Transverse colon (tissue), 4 donors: ENCODE data around the gene EVC. TPM values are rescaled to one million over a fixed set of nuclear protein-coding genes. Genes with fewer than 3 reads are reported as not detected.

Experiments used
- DNase-seq: peaks from one replicate; pipeline ENCODE4 v3.0.0-alpha.2; 2019
- H3K27ac ChIP-seq, 4 donors: fragments of 200-600 bp; sonication (generic); 2 replicates each; pipeline ENCODE4 v1.5.1; 2016 to 2018; ENCODE audit warnings: inconsistent platforms in 4 of 4
- H3K27me3 ChIP-seq: fragments of 200-600 bp; sonication (generic); 2 replicates; pipeline ENCODE4 v1.5.1; 2017; ENCODE audit warnings: inconsistent platforms
- H3K36me3 ChIP-seq, 4 donors: fragments of 200-600 bp; sonication (generic); 2 replicates each; pipeline ENCODE4 v1.5.1; 2017 to 2019; ENCODE audit warnings: inconsistent platforms in 4 of 4
- H3K4me1 ChIP-seq, 4 donors: fragments of 200-600 bp; sonication (generic); 2 replicates each; pipeline ENCODE4 v1.5.1; 2017 to 2020; ENCODE audit warnings: inconsistent platforms in 4 of 4
- H3K4me3 ChIP-seq, 4 donors: fragments of 200-600 bp; sonication (generic); 1 replicate in 1 of 4; 2 replicates in 3 of 4; pipeline versions ENCODE4 v1.5.1 to v1.6.1; 2017 to 2019; ENCODE audit warnings: inconsistent platforms in 4 of 4
- H3K9me3 ChIP-seq, 2 donors: fragments of 200-600 bp; sonication (generic); 2 replicates each; pipeline ENCODE4 v1.5.1; 2017 to 2019; ENCODE audit warnings: inconsistent platforms in 2 of 2
- CTCF ChIP-seq, 5 experiments: fragments of 200-600 bp in 3 of 5; fragments of 450-650 bp in 2 of 5; sonication (generic) in 3 of 5; IDR thresholded peaks; 1 replicate in 2 of 5; 2 replicates in 3 of 5; pipeline ENCODE4 v1.5.1; 2016 to 2017; ENCODE audit warnings: antibody characterized with exemption in 5 of 5, inconsistent platforms in 3 of 5, mild to moderate bottlenecking in 2 of 5, moderate library complexity in 1 of 5
- EP300 ChIP-seq: sonication (generic); formaldehyde crosslinking; IDR thresholded peaks from one replicate; pipeline ENCODE4 v1.6.1; 2017; ENCODE audit warnings: antibody characterized with exemption, low read depth
- POLR2A ChIP-seq: fragments of 450-650 bp; IDR thresholded peaks from one replicate; pipeline ENCODE4 v1.6.1; 2016; ENCODE audit warnings: antibody characterized with exemption, mild to moderate bottlenecking, moderate library complexity
- POLR2AphosphoS5 ChIP-seq, 3 donors: sonication (generic); formaldehyde crosslinking; IDR thresholded peaks; one replicate each; pipeline ENCODE4 v1.6.1; 2016; ENCODE audit warnings: antibody characterized with exemption in 3 of 3
- WGBS, 2 donors: methylation state at CpG; one replicate each; pipeline ENCODE4 v1.1.5; 2018; ENCODE audit warnings: low coverage in 1 of 2; 5-methylcytosine and 5-hydroxymethylcytosine counted together
- in situ Hi-C, 4 donors: fragments of 200-750 bp; cut with MboI; loops; one replicate each; pipeline versions ENCODE4 v1.15.0 to v1.15.1; 2017; ENCODE audit warnings: low sequenced_read_pairs in 3 of 4, low pct_ligation_motif_present in 1 of 4, low pct_unique_long_range_greater_than_20kb in 1 of 4
- intact Hi-C: fragments of 100-400 bp; cut with DNase I; formaldehyde crosslinking; loops from one replicate; pipeline ENCODE4 v1.15.1; 2023; ENCODE audit warnings: low total_unique reads
- total RNA-seq, 4 donors: library from RNA; depleted of rRNA; stranded (reverse); fragments of >200 nt; gene quantifications; one replicate each; pipeline ENCODE4 v1.1.0, GENCODE V29; 2016

EVC gene
- total RNA-seq, 4 donors from 2014 or later: 6.0 to 45.8 (median 12.0) TPM

DNA sequence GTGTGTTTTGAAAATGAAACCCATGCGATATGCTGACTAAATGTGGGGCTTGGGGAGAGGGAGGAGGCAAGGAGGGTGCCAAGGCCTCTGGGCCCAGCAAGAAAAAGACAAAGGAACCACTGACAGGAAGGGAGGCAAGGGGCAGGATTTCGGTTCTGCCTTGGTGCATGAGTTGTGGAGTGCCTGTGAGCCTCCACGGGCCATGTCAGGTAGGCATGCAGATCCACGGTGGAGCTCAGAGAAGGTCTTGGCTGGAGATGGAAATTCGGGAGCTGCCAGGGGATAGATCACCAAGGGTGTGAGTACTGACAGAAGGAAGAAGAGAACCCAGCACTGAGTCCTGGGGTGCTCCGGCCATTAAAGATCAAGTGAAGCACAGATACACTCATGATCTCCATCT is 6.7 kb upstream of the EVC start:
- intact Hi-C loops: no loop called here
- Histone ChIP-seq H3K27ac (no peak overlapping the region), H3K4me3 (no peak overlapping the region), H3K36me3 (no peaks in the 10 kb centered on the region), H3K27me3 (peaks cover 21% of the 10 kb centered on the region), H3K9me3 (no peaks in the 10 kb centered on the region), H3K4me1 (peaks cover 4 to 15% (median 8%) of the 10 kb centered on the region in 4 donors)
- in situ Hi-C loops: no loop called here
- no peak for DNase-seq
- 85 to 94% methylated on average over 6 of the region's 6 CpGs for WGBS, 2 donors
- TF ChIP-seq POLR2A (no peak), CTCF (IDR thresholded peaks at IDR 0.05) (no peak), EP300 (no peak), POLR2AphosphoS5 (IDR thresholded peaks at IDR 0.05) (no peak)

GRCh38 chr4:5705647-5706320 is 5.2 kb upstream of the EVC start:
- no peak for DNase-seq
- in situ Hi-C loops: no loop called here
- 71 to 100% methylated on average over 2 to 5 of the region's 5 CpGs for WGBS, 2 donors

GRCh38 chr4:5706486-5707290 is 4.3 kb upstream of the EVC start:
- no peak overlapping the region for H3K4me3 ChIP-seq
- intact Hi-C loops: no loop called here

More at GRCh38 chr4:5705647-5706320, 5.2 kb upstream of the EVC start:
- intact Hi-C loops: no loop called here
- Histone ChIP-seq H3K36me3 (no peaks in the 10 kb centered on the region), H3K27me3 (peaks cover 34% of the 10 kb centered on the region), H3K27ac (no peak overlapping the region), H3K9me3 (no peaks in the 10 kb centered on the region), H3K4me1 (peaks cover 4 to 20% (median 8%) of the 10 kb centered on the region in 4 donors), H3K4me3 (no peak overlapping the region)
- TF ChIP-seq EP300 (no peak), POLR2A (no peak), POLR2AphosphoS5 (IDR thresholded peaks at IDR 0.05) (no peak), CTCF (IDR thresholded peaks at IDR 0.05) (no peak)

More at GRCh38 chr4:5706486-5707290, 4.3 kb upstream of the EVC start:
- H3K27ac ChIP-seq: no peak overlapping the region
- in situ Hi-C loops: no loop called here
- no peak for TF ChIP-seq CTCF (IDR thresholded peaks at IDR 0.05)
- TF ChIP-seq POLR2AphosphoS5 (IDR thresholded peaks at IDR 0.05): no peak
- TF ChIP-seq EP300: no peak
- no peaks in the 10 kb centered on the region for H3K36me3 ChIP-seq
- H3K4me1 ChIP-seq: peaks cover 4 to 22% (median 8%) of the 10 kb centered on the region in 4 donors
- 80 to 82% methylated on average over 4 to 11 of the region's 11 CpGs for WGBS, 2 donors
- H3K27me3 ChIP-seq: peaks cover 41% of the 10 kb centered on the region
- no peak for DNase-seq
- H3K9me3 ChIP-seq: no peaks in the 10 kb centered on the region
